Neuronal stem cell (in vitro differentiated cells): ENCODE data around the gene AUH.

Experiments used
- DNase-seq: peaks from one replicate; pipeline ENCODE4 v3.0.0-alpha.2; 2013; ENCODE audit warnings: low spot score
- H2AFZ ChIP-seq: one replicate; pipeline ENCODE4 v1.6.1; 2013; ENCODE audit warnings: mild to moderate bottlenecking, low read length, inconsistent platforms
- H2AK5ac ChIP-seq: 2 replicates; pipeline ENCODE4 v1.6.1; 2013; ENCODE audit warnings: low read depth, mild to moderate bottlenecking, inconsistent platforms, low read length, moderate library complexity, mixed read lengths
- H2BK120ac ChIP-seq: 2 replicates; pipeline ENCODE4 v1.6.1; 2013; ENCODE audit warnings: low read depth, mild to moderate bottlenecking, inconsistent platforms, low read length, moderate library complexity, mixed read lengths
- H2BK12ac ChIP-seq: one replicate; pipeline ENCODE4 v1.6.1; 2013; ENCODE audit warnings: low read length, inconsistent platforms
- H2BK15ac ChIP-seq: 2 replicates; pipeline ENCODE4 v1.6.1; 2013; ENCODE audit warnings: mild to moderate bottlenecking, low read length, inconsistent platforms, mixed read lengths
- H2BK5ac ChIP-seq: one replicate; pipeline ENCODE4 v1.6.1; 2013; ENCODE audit warnings: inconsistent platforms, mild to moderate bottlenecking, low read length, moderate library complexity
- H3K14ac ChIP-seq: one replicate; pipeline ENCODE4 v1.6.1; 2013; ENCODE audit warnings: low read length, inconsistent platforms
- H3K18ac ChIP-seq: 2 replicates; pipeline ENCODE4 v1.6.1; 2013; ENCODE audit warnings: low read length, inconsistent platforms
- H3K23ac ChIP-seq: 2 replicates; pipeline ENCODE4 v1.6.1; 2013; ENCODE audit warnings: low read depth, mild to moderate bottlenecking, mixed read lengths, low read length, inconsistent platforms; ENCODE audit not compliant: poor library complexity
- H3K27ac ChIP-seq: replicated peaks from 3 replicates; pipeline ENCODE4 v1.5.1; 2013; ENCODE audit warnings: low read length, inconsistent platforms
- H3K27me3 ChIP-seq, 3 experiments: 2 replicates each; pipeline ENCODE4 v1.6.1; 2013; ENCODE audit warnings: low read length in 3 of 3, mild to moderate bottlenecking in 2 of 3, inconsistent platforms in 1 of 3, low read depth in 1 of 3, mixed read lengths in 1 of 3, moderate library complexity in 1 of 3; ENCODE audit not compliant: control insufficient read depth in 3 of 3, insufficient read depth in 3 of 3
- H3K36me3 ChIP-seq, 2 donors: replicated peaks in 1 of 2; 2 replicates each; pipeline ENCODE4 v1.6.1; 2013; ENCODE audit warnings: low read length in 2 of 2; ENCODE audit not compliant: control insufficient read depth in 2 of 2, insufficient read depth in 2 of 2
- H3K4ac ChIP-seq: 2 replicates; pipeline ENCODE4 v1.6.1; 2013; ENCODE audit warnings: inconsistent platforms, mild to moderate bottlenecking, low read length, moderate library complexity
- H3K4me1 ChIP-seq, 2 donors: 1 replicate in 1 of 2; 2 replicates in 1 of 2; pipeline ENCODE4 v1.6.1; 2013; ENCODE audit warnings: low read length in 2 of 2, low read depth in 1 of 2; ENCODE audit not compliant: control insufficient read depth in 2 of 2, insufficient read depth in 1 of 2
- H3K4me2 ChIP-seq: one replicate; pipeline ENCODE4 v1.6.1; 2013; ENCODE audit warnings: mild to moderate bottlenecking, low read length, inconsistent platforms; ENCODE audit not compliant: insufficient read depth, poor library complexity, severe bottlenecking
- H3K4me3 ChIP-seq, 2 donors: 2 replicates each; pipeline ENCODE4 v1.5.1; 2013; ENCODE audit warnings: low read length in 2 of 2, mild to moderate bottlenecking in 2 of 2, inconsistent platforms in 1 of 2, moderate library complexity in 1 of 2
- H3K79me1 ChIP-seq: one replicate; pipeline ENCODE4 v1.6.1; 2013; ENCODE audit warnings: low read depth, mild to moderate bottlenecking, inconsistent platforms, low read length, moderate library complexity
- H3K9ac ChIP-seq: one replicate; pipeline ENCODE4 v1.6.1; 2013; ENCODE audit warnings: mild to moderate bottlenecking, low read depth, low read length, inconsistent platforms; ENCODE audit not compliant: poor library complexity
- H3K9me3 ChIP-seq, 2 donors: replicated peaks in 1 of 2; 2 replicates each; pipeline versions ENCODE3 to v1.6.1; 2013; ENCODE audit warnings: low read length in 2 of 2, mild to moderate bottlenecking in 2 of 2, inconsistent platforms in 1 of 2, low read depth in 1 of 2, mixed read lengths in 1 of 2, moderate library complexity in 1 of 2; ENCODE audit not compliant: control insufficient read depth in 2 of 2, insufficient read depth in 1 of 2
- H4K8ac ChIP-seq: one replicate; pipeline ENCODE4 v1.6.1; 2013; ENCODE audit warnings: low read depth, mild to moderate bottlenecking, inconsistent platforms, low read length, moderate library complexity
- H4K91ac ChIP-seq: one replicate; pipeline ENCODE4 v1.6.1; 2013; ENCODE audit warnings: low read length, low read depth, mild to moderate bottlenecking, inconsistent platforms; ENCODE audit not compliant: poor library complexity
- WGBS, 2 donors: extraction: QIAGEN DNeasy Blood & Tissue Kit; methylation state at CpG; one replicate each; pipeline ENCODE4 v1.1.7; 2013; ENCODE audit warnings: missing lambda C conversion rate in 2 of 2, mixed read lengths in 1 of 2; ENCODE audit not compliant: insufficient read length in 2 of 2, insufficient replicate concordance in 1 of 2; ENCODE audit errors: extremely low coverage in 2 of 2; 5-methylcytosine and 5-hydroxymethylcytosine counted together

Gene AUH

DNA sequence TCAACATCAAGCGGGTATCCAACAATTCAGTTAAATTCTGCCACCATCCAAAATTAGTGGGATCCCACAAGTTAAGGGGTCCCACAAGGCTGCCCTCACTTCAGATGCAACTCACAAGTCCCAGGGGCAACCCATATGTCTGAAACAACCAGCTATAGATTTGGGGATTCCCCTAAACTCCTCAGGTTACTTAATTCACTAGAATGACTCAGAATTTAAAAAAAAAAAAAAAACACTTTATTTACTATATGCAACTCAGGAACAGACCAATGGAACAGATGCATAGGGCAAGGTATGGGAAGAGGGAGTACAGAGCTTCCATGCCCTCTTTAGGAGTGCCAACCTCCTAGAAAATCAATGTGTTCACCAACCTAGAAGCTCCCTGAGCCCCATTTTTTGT is 15.1 kb downstream of the AUH start:
- H2BK12ac ChIP-seq, result no peak overlapping the region
- H3K36me3 ChIP-seq, result peaks cover 0 to 28% of the 10 kb centered on the region in 2 donors
- no peak for DNase-seq
- H3K4me2 ChIP-seq, result no peak overlapping the region
- H2BK15ac ChIP-seq, result no peak overlapping the region
- no peak overlapping the region for H2AFZ ChIP-seq
- no peak overlapping the region for H3K4me3 ChIP-seq
- H3K23ac ChIP-seq, result no peak overlapping the region
- no peaks in the 10 kb centered on the region for H3K27me3 ChIP-seq
- no peak overlapping the region for H3K27ac ChIP-seq
- WGBS, 2 donors, result no CpG with 5 or more reads among the region's 1 CpG
- H3K79me1 ChIP-seq, result no peaks in the 10 kb centered on the region
- H4K91ac ChIP-seq, result no peak overlapping the region
- no peak overlapping the region for H3K9ac ChIP-seq
- H2BK120ac ChIP-seq, result no peak overlapping the region
- H3K4me1 ChIP-seq, result no peaks in the 10 kb centered on the region
- no peak overlapping the region for H2BK5ac ChIP-seq
- H3K18ac ChIP-seq, result no peak overlapping the region
- H4K8ac ChIP-seq, result no peak overlapping the region
- no peak overlapping the region for H2AK5ac ChIP-seq
- no peak overlapping the region for H3K4ac ChIP-seq
- H3K14ac ChIP-seq, result no peak overlapping the region
- peaks cover 2 to 6% of the 10 kb centered on the region in 2 donors for H3K9me3 ChIP-seq

DNA sequence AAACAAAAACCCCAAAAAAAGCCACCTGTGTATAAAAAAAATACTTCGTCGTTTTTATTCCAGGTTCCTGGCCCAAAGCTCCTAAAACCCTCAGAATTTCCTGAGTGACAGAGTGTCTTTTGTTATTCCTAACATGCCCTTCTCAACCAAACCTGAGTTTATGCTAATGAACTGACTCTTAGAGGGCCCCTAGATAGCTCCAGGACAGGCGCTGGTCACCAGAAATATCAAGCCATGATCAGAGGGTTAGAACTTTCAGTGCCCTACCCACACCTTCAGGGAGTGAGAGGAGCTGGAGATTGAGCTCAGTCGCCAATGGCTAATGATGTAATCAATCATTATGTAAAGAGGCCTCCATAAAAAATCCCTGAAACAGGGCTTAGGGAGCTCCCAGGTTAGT is 15.7 kb downstream of the AUH start:
- no peak overlapping the region for H2AK5ac ChIP-seq
- no peak overlapping the region for H3K9ac ChIP-seq
- DNase-seq, result no peak
- H2BK12ac ChIP-seq, result no peak overlapping the region
- no peak overlapping the region for H3K27ac ChIP-seq
- H2BK5ac ChIP-seq, result no peak overlapping the region
- H3K4me3 ChIP-seq, result no peak overlapping the region
- WGBS, 2 donors, result no CpG with 5 or more reads among the region's 4 CpGs
- H4K91ac ChIP-seq, result no peak overlapping the region
- H3K79me1 ChIP-seq, result no peaks in the 10 kb centered on the region
- H3K4ac ChIP-seq, result no peak overlapping the region
- no peak overlapping the region for H3K18ac ChIP-seq
- no peak overlapping the region for H4K8ac ChIP-seq
- no peak overlapping the region for H2BK120ac ChIP-seq
- peaks cover 2 to 6% of the 10 kb centered on the region in 2 donors for H3K9me3 ChIP-seq
- peaks cover 2 to 25% of the 10 kb centered on the region in 2 donors for H3K36me3 ChIP-seq
- H3K27me3 ChIP-seq, result no peaks in the 10 kb centered on the region
- H3K4me2 ChIP-seq, result no peak overlapping the region
- no peak overlapping the region for H2AFZ ChIP-seq
- H3K14ac ChIP-seq, result no peak overlapping the region
- no peaks in the 10 kb centered on the region for H3K4me1 ChIP-seq
- no peak overlapping the region for H2BK15ac ChIP-seq
- no peak overlapping the region for H3K23ac ChIP-seq

DNA sequence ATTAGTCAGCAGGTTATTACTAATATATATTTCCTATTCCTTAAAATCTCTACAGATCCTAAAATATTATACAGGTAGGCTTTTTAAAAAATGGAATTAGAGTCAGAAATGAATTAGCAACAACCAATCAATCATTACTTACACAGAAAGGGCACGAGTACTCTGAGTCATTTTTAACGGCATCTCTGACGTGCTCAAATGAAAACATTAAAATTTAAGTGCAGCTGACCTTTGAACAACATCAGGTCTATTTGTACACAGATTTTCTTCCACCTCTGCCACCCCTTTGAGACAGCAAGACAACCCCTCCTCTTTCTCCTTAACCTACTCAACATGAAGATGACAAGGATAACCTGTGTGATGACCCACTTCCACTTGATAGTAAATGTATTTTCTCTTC is 19.1 kb downstream of the AUH start:
- H3K79me1 ChIP-seq, result no peaks in the 10 kb centered on the region
- H3K27me3 ChIP-seq, result no peaks in the 10 kb centered on the region
- no peaks in the 10 kb centered on the region for H3K4me1 ChIP-seq
- no peak overlapping the region for H3K9ac ChIP-seq
- peaks cover 2 to 33% of the 10 kb centered on the region in 2 donors for H3K36me3 ChIP-seq
- no peak overlapping the region for H4K91ac ChIP-seq
- H3K4ac ChIP-seq, result no peak overlapping the region
- no peak overlapping the region for H3K27ac ChIP-seq
- peaks cover 2 to 6% of the 10 kb centered on the region in 2 donors for H3K9me3 ChIP-seq
- H2BK12ac ChIP-seq, result no peak overlapping the region
- H2BK120ac ChIP-seq, result no peak overlapping the region
- no peak for DNase-seq
- H3K18ac ChIP-seq, result no peak overlapping the region
- no peak overlapping the region for H3K23ac ChIP-seq
- WGBS, 2 donors, result no CpG with 5 or more reads among the region's 3 CpGs
- H2BK15ac ChIP-seq, result no peak overlapping the region
- H3K14ac ChIP-seq, result no peak overlapping the region
- H3K4me2 ChIP-seq, result no peak overlapping the region
- no peak overlapping the region for H3K4me3 ChIP-seq
- no peak overlapping the region for H4K8ac ChIP-seq
- H2BK5ac ChIP-seq, result no peak overlapping the region
- H2AK5ac ChIP-seq, result no peak overlapping the region
- H2AFZ ChIP-seq, result no peak overlapping the region

DNA sequence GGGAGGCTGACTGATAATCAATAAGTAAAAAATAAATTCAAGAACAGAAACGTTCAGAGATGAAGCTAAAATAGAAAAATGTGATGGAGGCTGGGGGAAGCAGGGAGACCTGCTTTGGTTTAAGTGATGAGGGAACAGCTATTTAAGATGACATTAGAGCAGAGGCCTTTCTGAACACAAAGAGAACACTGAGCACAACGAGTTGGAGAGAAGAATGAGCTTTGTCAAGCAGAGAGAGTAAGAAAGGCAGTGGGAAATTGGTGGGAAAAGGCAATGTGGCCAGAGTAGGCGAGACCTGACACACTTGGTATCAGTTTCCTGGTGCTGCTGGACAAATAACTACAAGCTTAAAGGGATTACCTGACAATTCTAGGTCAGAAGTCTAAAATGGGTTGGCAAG is 20.0 kb downstream of the AUH start:
- no peak overlapping the region for H2BK15ac ChIP-seq
- no peaks in the 10 kb centered on the region for H3K27me3 ChIP-seq
- no peak overlapping the region for H2BK12ac ChIP-seq
- no peak overlapping the region for H3K23ac ChIP-seq
- peaks cover 2 to 6% of the 10 kb centered on the region in 2 donors for H3K9me3 ChIP-seq
- H2BK5ac ChIP-seq, result no peak overlapping the region
- H2BK120ac ChIP-seq, result no peak overlapping the region
- no peak for DNase-seq
- no peak overlapping the region for H2AK5ac ChIP-seq
- no CpG with 5 or more reads among the region's 3 CpGs for WGBS, 2 donors
- H3K4me1 ChIP-seq, result no peaks in the 10 kb centered on the region
- no peak overlapping the region for H4K8ac ChIP-seq
- H3K9ac ChIP-seq, result no peak overlapping the region
- H3K18ac ChIP-seq, result no peak overlapping the region
- peaks cover 2 to 37% of the 10 kb centered on the region in 2 donors for H3K36me3 ChIP-seq
- H3K4ac ChIP-seq, result no peak overlapping the region
- no peak overlapping the region for H2AFZ ChIP-seq
- no peaks in the 10 kb centered on the region for H3K79me1 ChIP-seq
- H3K14ac ChIP-seq, result no peak overlapping the region
- no peak overlapping the region for H3K27ac ChIP-seq
- H3K4me2 ChIP-seq, result no peak overlapping the region
- H4K91ac ChIP-seq, result no peak overlapping the region
- H3K4me3 ChIP-seq, result no peak overlapping the region
